GM21717 (cell line): ENCODE data around the gene SEC11A.
"Not testable (repeated sequence)": the region's sequence is repeated elsewhere in the genome, so short reads cannot be mapped to it uniquely, and the experiment has no call there.

ENCODE experiments used
- ATAC-seq: cut with Tn5 transposase; IDR thresholded peaks from one replicate; pipeline ENCODE4 v1.9.1; 2021; ENCODE audit warnings: mild to moderate bottlenecking, moderate library complexity; ENCODE audit not compliant: unreplicated experiment

The SEC11A gene

GRCh38 chr15:84645496-84645895, 70.4 kb downstream of the SEC11A start:
- ATAC-seq: no peak

DNA sequence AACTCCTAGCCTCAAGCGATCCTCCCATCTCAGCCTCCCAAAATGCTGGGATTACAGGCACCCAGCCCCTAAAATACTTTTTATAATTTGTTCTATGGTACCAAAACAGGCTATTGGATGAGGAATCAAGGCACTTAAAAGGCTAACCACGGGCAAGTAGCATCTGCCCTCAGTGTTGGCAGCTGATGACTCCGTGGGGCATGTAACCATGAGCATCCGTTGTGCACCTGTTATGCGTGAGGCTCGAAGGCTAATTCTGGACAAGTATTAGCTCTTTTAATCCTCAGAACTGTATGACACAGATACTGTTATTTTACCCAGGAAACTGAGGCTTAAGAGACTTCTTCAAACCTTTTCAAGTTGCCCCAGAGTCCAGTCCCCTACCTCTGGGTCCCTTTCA, 72.1 kb downstream of the SEC11A start:
- ATAC-seq: no peak

- not testable (repeated sequence) for ATAC-seq
Observed at GRCh38 chr15:84642640-84643039, 73.3 kb downstream of the SEC11A start.

- not testable (repeated sequence) for ATAC-seq
Observed at GRCh38 chr15:84641871-84642270, 74.1 kb downstream of the SEC11A start.

- ATAC-seq: no peak
Observed at GRCh38 chr15:84638103-84638502, 77.8 kb downstream of the SEC11A start.

DNA sequence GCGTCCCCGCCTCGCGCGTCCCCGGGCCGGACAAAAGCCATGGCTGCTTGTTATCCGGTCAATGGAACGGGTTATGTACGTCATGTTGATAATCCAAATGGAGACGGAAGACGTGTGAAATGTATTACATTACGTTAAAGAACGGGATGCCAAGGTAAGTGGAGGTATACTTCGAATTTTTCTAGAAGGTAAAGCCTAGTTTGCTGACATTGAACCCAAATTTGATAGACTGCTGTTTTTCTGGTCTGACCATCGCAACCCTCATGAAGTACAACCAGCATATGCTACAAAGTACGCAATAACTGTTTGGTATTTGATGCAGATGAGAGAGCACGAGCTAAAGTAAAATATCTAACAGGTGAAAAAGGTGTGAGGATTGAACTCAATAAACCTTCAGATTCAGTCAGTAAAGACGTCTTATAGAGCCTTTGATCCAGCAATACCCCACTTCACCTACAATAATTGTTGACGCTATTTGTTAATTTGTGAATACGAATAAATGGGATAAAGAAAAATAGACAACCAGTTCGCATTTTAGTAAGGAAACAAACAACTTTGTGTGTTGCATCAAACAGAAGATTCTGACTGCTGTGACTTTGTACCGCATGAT, 81.6 kb downstream of the SEC11A start:
- no peak for ATAC-seq

- ATAC-seq: peak; percentile 36
Observed at GRCh38 chr15:84633311-84634227, 82.4 kb downstream of the SEC11A start.

DNA sequence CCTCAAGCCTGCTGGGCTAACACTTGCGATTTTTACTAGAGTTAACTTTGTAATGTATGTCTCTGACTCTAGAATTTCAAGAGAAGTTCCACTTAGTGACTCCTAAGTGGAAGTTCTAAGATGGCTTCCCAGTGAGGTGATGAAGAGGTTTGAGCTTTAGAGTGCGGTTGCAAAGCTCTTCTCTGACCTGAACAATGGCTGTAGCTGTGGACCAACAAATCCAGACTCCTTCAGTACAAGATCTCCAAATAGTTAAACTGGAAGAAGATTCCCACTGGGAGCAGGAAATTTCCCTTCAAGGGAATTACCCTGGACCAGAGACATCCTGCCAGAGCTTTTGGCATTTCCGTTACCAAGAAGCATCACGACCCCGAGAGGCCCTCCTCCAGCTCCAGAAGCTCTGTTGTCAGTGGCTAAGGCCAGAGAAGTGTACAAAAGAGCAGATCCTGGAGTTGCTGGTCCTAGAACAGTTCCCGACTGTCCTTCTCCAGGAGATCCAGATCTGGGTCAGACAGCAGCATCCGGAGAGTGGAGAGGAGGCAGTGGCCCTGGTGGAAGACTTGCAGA, 84.2 kb downstream of the SEC11A start:
- no peak for ATAC-seq

DNA sequence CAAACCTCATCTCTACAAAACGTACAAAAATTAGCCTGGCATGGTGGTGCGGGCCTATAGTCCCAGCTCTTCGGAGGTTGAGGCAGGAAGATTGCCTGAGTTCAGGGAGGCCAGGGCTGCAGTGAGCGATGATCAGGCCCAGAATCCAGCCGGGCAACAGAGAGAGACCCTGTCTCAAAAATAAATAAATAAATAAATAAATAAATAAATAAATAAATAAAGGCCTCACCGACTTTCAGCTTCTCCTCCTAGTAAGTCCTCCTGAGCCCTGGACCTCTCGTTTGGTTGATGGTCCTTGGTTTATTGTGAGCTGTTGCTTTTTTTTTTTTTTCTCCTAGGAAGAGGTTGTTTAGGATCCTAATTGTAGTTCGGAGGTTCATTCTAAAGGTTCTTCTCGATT, 86.9 kb downstream of the SEC11A start:
- no peak for ATAC-seq

- no peak for ATAC-seq
Observed at GRCh38 chr15:84625123-84625522, 90.8 kb downstream of the SEC11A start.

GRCh38 chr15:84624359-84624758, 91.6 kb downstream of the SEC11A start:
- ATAC-seq: no peak

GRCh38 chr15:84621358-84621979, 94.5 kb downstream of the SEC11A start:
- ATAC-seq: no peak

GRCh38 chr15:84620626-84621025, 95.3 kb downstream of the SEC11A start:
- ATAC-seq: no peak
